ENCODE measurements around the gene HES5. TPM values are rescaled to one million over a fixed set of nuclear protein-coding genes. Genes with fewer than 3 reads are reported as not detected.
"Not testable (repeated sequence)": the region's sequence is repeated elsewhere in the genome, so short reads cannot be mapped to it uniquely, and the experiment has no call there.

The HES5 gene, protein sequence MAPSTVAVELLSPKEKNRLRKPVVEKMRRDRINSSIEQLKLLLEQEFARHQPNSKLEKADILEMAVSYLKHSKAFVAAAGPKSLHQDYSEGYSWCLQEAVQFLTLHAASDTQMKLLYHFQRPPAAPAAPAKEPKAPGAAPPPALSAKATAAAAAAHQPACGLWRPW
- not detected for total RNA-seq

DNA sequence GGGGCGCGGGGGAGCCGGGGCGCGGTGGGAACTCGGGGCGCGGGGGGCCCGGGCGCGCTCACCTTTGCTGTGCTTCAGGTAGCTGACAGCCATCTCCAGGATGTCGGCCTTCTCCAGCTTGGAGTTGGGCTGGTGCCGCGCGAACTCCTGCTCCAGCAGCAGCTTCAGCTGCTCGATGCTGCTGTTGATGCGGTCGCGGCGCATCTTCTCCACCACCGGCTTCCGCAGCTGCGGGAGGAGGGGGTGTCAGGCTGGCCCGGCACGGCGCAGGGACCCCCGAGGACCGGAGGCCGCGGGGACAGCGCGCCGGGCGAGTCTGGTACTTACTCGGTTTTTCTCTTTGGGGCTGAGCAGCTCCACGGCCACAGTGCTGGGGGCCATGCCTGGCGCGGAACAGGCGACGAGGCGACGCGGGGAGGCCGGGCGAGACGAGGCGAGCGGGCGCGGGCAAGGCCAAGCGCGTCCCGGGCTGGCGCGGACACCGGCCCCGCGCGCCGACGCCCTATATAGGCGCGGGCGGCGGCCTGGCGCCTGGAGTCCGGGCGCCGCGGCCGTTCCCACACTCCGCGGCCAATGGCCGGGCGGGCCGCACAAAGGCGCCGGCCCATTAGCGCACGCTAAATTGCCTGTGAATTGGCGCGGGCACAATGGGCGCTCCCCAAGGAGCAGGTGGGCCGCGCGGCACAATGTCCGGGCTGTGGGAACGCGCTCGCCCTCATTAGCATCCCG, at the start of gene HES5:
Gene HES5 (minus strand): TSS at position 480 of the 729 bp plus-strand sequence. CDS start 99 bp downstream, at position 381.
- Mint-ChIP-seq H3K36me3 (ENCODE audit: insufficient read depth) (no peaks in the 10 kb centered on the region), H3K9me3 (no peaks in the 10 kb centered on the region), H3K27me3 (ENCODE audit: low read depth) (peaks cover 29% of the 10 kb centered on the region), H3K4me1 (ENCODE audit: low read depth) (peaks cover 21% of the 10 kb centered on the region), H3K4me3 (peak within 1 kb of the TSS; percentile 77)
- ATAC-seq (no peak), DNase-seq (no peak)

DNA sequence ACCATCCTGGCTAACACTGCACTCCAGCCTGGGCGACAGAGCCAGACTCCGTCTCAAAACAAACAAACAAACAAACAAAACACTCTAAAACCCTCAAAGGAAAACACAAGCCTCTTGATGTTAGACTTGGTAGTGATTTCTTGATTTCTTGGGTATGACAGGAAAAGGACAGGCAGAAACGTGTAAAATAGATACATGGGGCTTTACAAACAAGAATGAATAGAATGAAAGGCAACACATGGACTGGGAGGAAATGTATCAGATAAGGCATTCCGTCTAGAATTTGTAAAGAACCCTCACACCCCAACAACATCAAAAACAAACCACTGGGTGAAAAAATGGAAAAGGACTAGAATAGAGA, 48.7 kb upstream of the HES5 start:
- peaks cover 2% of the 10 kb centered on the region for H3K36me3 Mint-ChIP-seq (ENCODE audit: insufficient read depth)
- no peak for DNase-seq
- H3K4me1 Mint-ChIP-seq (ENCODE audit: low read depth), result peaks cover 75% of the 10 kb centered on the region
- H3K27me3 Mint-ChIP-seq (ENCODE audit: low read depth), result no peaks in the 10 kb centered on the region
- H3K4me3 Mint-ChIP-seq, result peak overlapping the region; percentile 77
- ATAC-seq, result no peak
- H3K9me3 Mint-ChIP-seq, result peaks cover 4% of the 10 kb centered on the region

DNA sequence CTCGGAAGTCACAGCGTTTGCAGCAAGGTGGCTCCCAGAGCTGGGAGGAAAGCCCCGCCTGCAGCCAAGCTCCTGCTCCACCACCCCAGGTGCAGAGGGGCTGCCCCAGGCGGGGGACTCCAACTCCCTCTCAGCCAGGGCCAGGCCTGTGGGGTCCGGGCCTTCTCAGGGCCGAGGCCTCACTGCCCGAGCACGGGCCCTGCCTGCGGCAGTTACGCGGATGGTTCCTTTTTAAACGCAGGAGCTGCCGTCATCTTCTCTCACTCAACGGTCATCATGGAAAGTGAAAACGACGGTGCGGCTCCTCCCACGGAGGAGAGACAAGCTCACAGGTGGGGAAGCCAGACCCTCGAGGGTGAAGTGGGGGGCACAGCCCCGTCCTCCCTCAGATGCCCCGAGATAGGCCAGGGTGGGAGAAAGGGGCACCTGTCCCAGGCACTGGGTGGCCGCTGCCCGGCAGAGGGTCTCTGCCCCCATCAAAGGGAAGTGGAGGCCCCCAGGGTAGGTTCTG, 47.6 kb upstream of the HES5 start:
- peaks cover 11% of the 10 kb centered on the region for H3K9me3 Mint-ChIP-seq
- ATAC-seq, result peak; percentile 46 to 53
- H3K27me3 Mint-ChIP-seq (ENCODE audit: low read depth), result not testable (repeated sequence)

DNA sequence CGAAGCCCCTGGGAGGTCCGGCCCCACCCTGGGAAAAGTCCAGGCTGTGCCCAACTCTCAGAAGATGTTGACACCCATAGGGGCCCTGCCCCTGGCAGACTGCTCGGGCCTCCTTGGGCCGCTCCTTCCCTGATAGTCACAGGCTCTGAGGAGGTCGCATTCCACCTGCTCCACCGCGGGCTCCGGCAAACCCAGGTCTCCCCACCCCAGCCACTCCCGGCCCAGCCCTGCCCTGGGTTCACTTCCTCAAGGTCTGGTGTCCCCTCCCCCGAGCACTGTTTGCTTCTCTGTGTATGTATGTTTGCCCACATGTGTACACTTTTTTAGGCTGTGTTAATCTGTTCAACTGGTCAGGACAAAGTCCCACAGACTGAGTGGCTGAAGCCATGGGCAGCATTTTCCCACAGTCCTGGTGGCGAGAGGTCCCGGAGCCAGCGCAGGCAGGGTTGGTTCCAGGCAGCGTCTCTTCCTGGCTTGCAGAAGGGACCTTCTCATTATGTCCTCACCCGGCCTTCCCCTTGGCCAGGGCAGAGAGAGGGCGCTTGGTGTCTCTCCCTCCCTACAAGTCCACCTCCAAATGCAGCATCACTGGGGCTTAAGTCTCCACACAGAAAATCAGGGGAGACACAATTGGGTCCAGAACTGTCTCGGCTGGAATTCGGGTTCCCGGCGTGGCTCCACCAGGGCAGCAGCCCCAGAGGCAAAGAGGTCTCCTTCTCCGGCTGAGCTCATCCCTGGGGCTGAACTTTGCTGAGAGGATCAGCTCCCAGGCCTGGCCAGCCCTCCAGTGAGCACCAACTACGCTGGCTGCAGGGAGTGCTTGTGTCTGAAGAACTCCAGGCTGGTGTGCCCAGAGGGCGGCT, 46.0 kb upstream of the HES5 start:
- H3K4me1 Mint-ChIP-seq (ENCODE audit: low read depth), result peaks cover 49% of the 10 kb centered on the region
- no peaks in the 10 kb centered on the region for H3K27me3 Mint-ChIP-seq (ENCODE audit: low read depth)
- no peak for ATAC-seq
- peaks cover 11% of the 10 kb centered on the region for H3K9me3 Mint-ChIP-seq
- H3K4me3 Mint-ChIP-seq, result no peak overlapping the region
- peaks cover 4% of the 10 kb centered on the region for H3K36me3 Mint-ChIP-seq (ENCODE audit: insufficient read depth)
- no peak for DNase-seq

More for the DNA sequence above, 47.6 kb upstream of the HES5 start:
- H3K4me3 Mint-ChIP-seq, result peak overlapping the region; percentile 77
- H3K36me3 Mint-ChIP-seq (ENCODE audit: insufficient read depth), result not testable (repeated sequence)
- peak; percentile 35 for DNase-seq
- peaks cover 65% of the 10 kb centered on the region for H3K4me1 Mint-ChIP-seq (ENCODE audit: low read depth)

DNA sequence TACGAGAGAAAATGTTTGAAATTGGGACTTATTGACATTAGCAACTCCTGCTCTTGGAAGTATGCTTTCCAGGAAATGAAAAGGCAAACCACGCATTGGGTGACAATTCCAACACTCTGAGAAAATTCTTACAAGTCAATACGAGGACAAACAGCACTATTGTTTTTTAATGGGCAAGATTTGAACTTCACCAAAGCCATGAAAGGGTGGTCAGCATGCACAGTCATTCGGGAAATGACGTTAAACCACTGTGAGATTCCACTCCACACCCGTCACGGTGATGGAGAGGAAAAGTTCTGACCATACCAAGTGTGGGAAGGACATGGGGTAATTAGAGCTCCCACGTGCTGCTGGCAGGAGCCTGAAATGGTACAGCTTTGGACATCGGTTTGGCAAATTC, 44.3 kb upstream of the HES5 start:
- Mint-ChIP-seq H3K9me3 (peaks cover 11% of the 10 kb centered on the region), H3K4me3 (no peak overlapping the region), H3K4me1 (ENCODE audit: low read depth) (peaks cover 35% of the 10 kb centered on the region), H3K36me3 (ENCODE audit: insufficient read depth) (peaks cover 4% of the 10 kb centered on the region), H3K27me3 (ENCODE audit: low read depth) (no peaks in the 10 kb centered on the region)
- DNase-seq, result no peak
- no peak for ATAC-seq

DNA sequence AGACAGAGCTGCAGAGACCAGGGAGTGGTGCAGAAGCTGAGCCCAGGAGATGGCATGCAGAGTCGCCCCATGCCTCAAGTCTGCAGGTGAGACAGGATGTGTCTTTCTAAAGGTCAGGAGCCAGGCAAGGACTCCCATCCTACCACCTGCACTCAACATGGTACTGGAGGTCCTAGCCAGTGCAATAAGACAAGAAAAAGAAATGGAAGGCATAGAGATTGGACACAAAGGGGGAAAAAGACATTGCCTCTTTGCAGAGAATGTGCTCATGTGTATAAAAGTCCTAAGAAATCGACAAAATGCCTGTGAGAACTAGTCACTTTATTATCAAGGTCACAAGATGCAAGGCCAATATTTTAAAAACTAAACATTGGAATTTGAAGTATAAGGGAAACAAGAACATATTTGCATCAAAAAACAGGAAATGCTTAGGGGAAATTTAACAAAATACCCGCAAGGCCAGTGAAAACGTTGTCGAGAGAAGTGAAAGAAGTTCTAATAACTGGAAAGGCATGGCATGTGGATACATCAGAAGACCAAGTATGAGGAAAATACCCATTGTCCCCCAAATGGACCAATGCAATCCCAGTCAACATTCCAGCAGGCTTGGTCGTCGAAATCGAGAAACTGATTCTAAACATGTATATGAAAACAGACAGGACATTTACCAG, 43.3 kb upstream of the HES5 start:
- peaks cover 26% of the 10 kb centered on the region for H3K4me1 Mint-ChIP-seq (ENCODE audit: low read depth)
- ATAC-seq (no peak), DNase-seq (no peak)
- H3K4me3 Mint-ChIP-seq, result no peak overlapping the region
- H3K27me3 Mint-ChIP-seq (ENCODE audit: low read depth), result no peaks in the 10 kb centered on the region
- H3K36me3 Mint-ChIP-seq (ENCODE audit: insufficient read depth), result peaks cover 2% of the 10 kb centered on the region
- H3K9me3 Mint-ChIP-seq, result peaks cover 11% of the 10 kb centered on the region

DNA sequence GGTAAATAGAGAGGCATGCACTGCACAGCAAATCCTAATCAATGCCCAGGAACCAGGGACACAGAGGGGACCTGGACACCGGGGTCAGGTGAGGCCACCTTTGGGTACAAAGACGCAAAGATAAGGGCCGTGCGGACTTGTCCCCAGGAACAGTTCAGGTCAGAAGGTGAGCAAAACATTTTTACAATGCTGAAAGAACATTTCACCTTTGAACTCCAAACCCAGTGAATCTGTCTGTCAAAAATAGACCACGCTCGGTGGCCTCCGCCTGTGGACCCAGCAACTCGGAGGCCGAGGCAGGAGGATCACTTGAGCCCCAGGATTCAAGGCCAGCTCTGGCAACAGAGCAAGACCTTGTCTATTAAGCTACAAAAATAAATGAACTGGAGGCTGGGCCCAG, 41.3 kb upstream of the HES5 start:
- ATAC-seq (no peak), DNase-seq (no peak)
- peaks cover 2% of the 10 kb centered on the region for H3K36me3 Mint-ChIP-seq (ENCODE audit: insufficient read depth)
- H3K9me3 Mint-ChIP-seq, result peaks cover 11% of the 10 kb centered on the region
- H3K27me3 Mint-ChIP-seq (ENCODE audit: low read depth), result no peaks in the 10 kb centered on the region
- peaks cover 10% of the 10 kb centered on the region for H3K4me1 Mint-ChIP-seq (ENCODE audit: low read depth)
- no peak overlapping the region for H3K4me3 Mint-ChIP-seq

DNA sequence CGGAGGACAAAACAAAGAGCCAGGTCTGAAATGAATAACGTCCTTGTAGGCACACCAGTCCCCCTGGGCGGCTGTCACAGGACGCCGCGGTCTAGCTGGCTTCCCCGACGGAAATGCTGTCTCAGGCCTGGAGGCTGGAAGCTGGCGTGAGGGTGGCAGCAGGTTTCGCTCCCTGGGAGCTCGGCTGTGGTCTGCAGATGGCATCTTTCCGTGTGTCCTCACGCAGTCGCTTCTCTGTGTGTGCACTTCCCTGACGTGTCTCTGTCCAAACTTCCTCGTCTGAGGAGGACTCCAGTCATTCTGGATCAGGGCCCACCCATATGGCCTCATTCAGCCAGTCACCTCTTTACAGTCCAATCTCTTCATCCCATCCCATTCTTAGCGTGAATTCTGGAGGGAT, 40.3 kb upstream of the HES5 start:
- H3K4me1 Mint-ChIP-seq (ENCODE audit: low read depth), result peaks cover 4% of the 10 kb centered on the region
- no peaks in the 10 kb centered on the region for H3K27me3 Mint-ChIP-seq (ENCODE audit: low read depth)
- peaks cover 11% of the 10 kb centered on the region for H3K9me3 Mint-ChIP-seq
- H3K4me3 Mint-ChIP-seq, result no peak overlapping the region
- no peak for ATAC-seq
- no peak for DNase-seq
- H3K36me3 Mint-ChIP-seq (ENCODE audit: insufficient read depth), result peaks cover 2% of the 10 kb centered on the region

DNA sequence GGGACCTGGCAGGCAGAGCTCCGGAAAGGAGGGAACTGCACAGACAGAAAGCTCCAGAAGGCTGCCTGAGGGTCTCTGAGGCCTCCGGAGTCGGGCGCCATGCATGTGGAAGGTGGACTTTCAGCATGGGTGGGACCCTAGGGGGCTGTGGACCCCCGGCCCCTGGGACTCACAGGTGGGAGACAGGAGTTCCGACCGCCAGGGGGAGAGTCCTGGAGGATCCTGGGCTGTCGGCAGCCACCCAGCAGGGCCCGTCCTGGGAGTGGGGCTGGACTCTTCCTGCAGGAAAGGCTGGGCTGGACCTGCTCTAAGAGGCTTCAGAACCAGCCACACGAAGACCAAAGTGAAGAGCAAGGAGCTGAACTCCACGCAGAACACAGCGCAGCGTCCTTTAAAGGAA, 39.6 kb upstream of the HES5 start:
- H3K36me3 Mint-ChIP-seq (ENCODE audit: insufficient read depth); H3K4me3 Mint-ChIP-seq; ATAC-seq; H3K4me1 Mint-ChIP-seq (ENCODE audit: low read depth); DNase-seq; H3K27me3 Mint-ChIP-seq (ENCODE audit: low read depth): not testable (repeated sequence)
- peaks cover 11% of the 10 kb centered on the region for H3K9me3 Mint-ChIP-seq

DNA sequence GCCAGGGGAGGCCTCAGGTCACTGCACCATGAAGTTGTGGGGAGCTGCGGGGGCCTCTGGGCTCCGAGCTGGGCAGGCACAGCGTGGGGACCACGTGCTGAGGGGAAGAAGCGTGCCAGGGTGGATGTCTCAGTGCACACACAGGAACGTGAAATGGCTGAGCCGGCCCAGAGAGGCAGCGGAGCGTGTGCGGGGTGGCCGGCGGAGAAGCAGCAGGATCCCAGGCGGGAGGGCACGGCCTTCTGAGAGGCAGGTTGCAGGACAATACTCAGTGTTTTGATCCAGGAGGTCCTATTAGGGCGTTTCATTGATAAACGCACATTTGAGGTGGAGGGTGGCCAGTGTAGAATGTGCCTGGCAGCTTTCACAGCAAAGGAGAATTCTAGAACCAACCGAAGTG, 39.0 kb upstream of the HES5 start:
- DNase-seq, result no peak
- Mint-ChIP-seq H3K9me3 (peaks cover 10% of the 10 kb centered on the region), H3K27me3 (ENCODE audit: low read depth) (no peaks in the 10 kb centered on the region), H3K36me3 (ENCODE audit: insufficient read depth) (peaks cover 2% of the 10 kb centered on the region), H3K4me1 (ENCODE audit: low read depth) (peaks cover 4% of the 10 kb centered on the region), H3K4me3 (no peak overlapping the region)
- no peak for ATAC-seq

DNA sequence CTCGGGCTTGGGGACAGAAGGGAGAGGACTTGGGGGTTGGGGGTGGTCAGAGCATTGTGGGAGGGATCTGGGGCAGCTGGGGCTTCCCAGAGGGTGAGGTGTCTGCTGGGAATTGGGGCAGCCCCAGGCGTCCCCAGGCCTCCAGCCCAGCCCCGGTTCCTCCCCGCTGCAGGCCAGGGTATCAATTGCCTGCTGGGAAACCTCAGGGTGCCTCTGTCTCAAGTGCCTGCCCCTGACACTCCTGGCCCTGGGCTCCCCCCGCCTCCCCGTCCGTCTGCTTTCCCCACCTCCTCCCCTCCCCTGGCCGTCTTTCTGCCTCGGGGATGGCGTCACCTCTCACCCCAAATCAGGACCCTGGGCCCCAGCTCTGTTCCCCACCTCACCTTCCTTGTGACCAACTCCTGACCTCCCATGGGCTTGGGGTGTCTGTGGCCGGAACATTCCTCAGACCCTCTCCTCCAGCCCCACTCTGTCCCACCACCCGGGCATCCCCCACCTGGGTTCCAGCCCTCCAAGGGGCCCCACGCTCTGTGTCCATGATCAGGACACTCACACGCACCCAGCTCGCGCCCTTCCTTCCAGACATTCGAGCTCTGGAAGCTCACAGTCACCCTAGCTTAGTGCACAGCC, 38.2 kb upstream of the HES5 start:
- ATAC-seq; DNase-seq; H3K9me3 Mint-ChIP-seq; H3K27me3 Mint-ChIP-seq (ENCODE audit: low read depth); H3K36me3 Mint-ChIP-seq (ENCODE audit: insufficient read depth); H3K4me1 Mint-ChIP-seq (ENCODE audit: low read depth); H3K4me3 Mint-ChIP-seq: not testable (repeated sequence)

DNA sequence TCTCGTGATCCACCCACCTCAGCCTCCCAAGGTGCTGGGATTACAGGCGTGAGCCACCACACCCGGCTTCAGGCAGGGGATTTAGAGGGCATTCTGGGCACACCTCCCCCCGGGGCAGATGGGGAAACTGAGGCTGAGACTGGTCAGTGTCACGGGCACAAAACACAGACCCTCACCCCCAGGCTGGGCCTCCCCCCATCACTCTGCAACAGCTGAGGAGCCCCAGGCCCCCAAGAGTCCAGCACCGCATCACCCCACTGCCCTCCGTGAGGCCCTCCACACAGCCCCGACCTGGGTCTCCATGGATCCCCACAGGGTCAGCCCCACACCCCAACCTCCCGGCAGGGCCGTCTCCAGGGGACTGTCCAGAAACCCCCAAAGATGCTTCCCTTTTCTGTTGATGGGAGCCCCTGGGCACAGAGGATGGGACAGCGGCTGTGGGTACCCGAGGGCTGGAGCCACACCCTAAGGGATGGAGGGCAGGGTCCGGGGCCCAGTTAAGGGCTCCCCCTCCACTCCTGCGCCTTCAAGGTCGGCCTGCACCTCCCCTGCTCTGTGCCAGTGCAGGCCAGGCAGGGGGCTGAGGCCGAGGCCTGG, 37.1 kb upstream of the HES5 start:
- no peak for ATAC-seq
- Mint-ChIP-seq H3K36me3 (ENCODE audit: insufficient read depth) (peaks cover 3% of the 10 kb centered on the region), H3K4me1 (ENCODE audit: low read depth) (no peaks in the 10 kb centered on the region), H3K27me3 (ENCODE audit: low read depth) (no peaks in the 10 kb centered on the region), H3K9me3 (no peaks in the 10 kb centered on the region), H3K4me3 (no peak overlapping the region)
- DNase-seq, result no peak

DNA sequence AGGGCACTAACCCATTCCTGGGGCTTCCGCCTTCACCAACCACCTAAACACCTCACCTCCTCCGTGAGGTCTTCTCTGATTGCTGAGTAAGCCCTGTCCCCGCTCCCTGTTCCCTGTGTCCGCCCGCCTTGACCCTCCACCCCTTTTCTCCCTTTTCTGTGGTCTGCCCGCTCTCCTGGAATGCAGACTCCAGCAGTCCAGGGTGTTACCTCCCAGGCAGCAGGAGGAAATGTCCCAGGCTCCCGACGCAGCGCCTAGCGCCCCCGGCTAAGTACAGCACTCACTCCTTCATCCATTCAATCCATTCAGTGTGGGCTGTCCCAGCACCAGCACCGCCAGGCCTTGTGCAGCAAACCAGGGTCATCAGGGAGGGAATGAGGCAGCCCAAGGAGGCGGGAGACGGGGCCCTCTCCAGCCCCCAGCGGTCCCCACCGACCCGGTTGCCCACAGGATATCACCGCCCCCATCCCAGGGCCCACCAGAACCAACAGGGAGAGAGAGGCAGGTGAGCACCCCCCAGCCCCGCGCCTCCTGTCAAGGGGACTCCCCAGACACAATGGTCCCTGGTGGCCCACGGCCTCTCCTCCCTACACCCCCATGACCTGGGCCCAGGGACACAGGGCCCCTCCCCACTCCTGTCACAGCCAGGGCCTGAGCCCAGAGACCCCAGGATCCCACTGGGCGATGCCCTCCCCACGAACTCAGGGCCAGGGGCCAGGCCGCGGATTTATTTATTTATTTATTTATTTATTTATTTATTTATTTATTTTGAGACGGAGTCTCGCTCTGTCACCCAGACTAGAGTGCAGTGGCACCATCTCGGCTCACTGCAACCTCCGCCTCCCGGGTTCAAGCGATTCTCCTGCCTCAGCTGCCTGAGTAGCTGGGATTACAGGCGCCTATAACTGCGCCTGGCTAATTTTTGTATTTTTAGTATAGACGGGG, 36.3 kb upstream of the HES5 start:
- Mint-ChIP-seq H3K4me1 (ENCODE audit: low read depth) (peaks cover 1% of the 10 kb centered on the region), H3K27me3 (ENCODE audit: low read depth) (no peaks in the 10 kb centered on the region), H3K36me3 (ENCODE audit: insufficient read depth) (peaks cover 5% of the 10 kb centered on the region), H3K9me3 (no peaks in the 10 kb centered on the region), H3K4me3 (no peak overlapping the region)
- no peak for DNase-seq
- no peak for ATAC-seq

All from activated T-cell treated with anti-CD3 and anti-CD28 coated beads, Interleukin-2, amount 50 U/mL, for 4 hours (primary cell).